HL-60 (cell line): ENCODE data around the gene ZSWIM6.

Source experiments
- CTCF ChIP-seq: IDR thresholded peaks from one replicate; pipeline ENCODE4 v1.5.1; 2011; ENCODE audit warnings: low read length, control low read depth, inconsistent platforms; ENCODE audit not compliant: insufficient read depth
- REST ChIP-seq: IDR thresholded peaks from 2 replicates; pipeline ENCODE4 v1.6.1; 2012; ENCODE audit warnings: low read depth; ENCODE audit not compliant: insufficient replicate concordance

- TF ChIP-seq REST = no peak
- no peak for TF ChIP-seq CTCF
Observed at GRCh38 chr5:61438298-61438970, 106.4 kb downstream of the ZSWIM6 start.
